Measurements from ENCODE around the gene AFAP1L1.

AFAP1L1 gene

DNA sequence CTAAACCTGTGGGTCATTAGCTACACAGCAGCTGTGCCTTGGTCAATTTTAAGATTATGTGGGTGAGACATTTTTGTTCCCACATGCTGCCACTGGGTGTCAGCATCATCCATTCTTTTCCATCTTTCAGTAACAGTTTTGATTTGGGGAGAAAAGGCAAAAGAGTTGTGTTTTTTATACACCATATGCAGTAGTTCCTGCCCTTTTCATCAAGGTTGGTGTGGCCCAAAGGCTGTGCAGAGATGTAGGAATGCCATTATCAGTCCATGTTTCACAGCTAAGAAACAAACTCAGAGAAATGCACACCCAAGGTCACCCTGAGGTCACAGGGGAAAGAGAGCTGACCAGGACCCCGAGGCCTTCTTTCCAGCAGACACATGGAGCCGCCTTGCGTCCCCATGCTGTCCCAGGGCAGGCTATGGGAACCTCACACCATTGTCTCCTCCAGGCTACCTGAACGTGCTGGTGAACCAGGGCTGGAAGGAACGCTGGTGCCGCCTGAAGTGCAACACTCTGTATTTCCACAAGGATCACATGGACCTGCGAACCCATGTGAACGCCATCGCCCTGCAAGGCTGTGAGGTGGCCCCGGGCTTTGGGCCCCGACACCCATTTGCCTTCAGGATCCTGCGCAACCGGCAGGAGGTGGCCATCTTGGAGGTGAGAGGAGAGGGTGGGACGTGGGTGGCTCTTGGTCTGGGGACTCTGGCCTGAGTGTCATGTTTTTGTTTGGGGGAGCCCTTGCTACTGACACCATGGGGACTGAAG is 45.8 kb downstream of the AFAP1L1 start:
- DNase-seq = peak in 1 of 2 experiments; percentile 10

- no peak for DNase-seq
Observed at GRCh38 chr5:149319174-149319573, 47.5 kb downstream of the AFAP1L1 start.

GRCh38 chr5:149320791-149321330 is 49.2 kb downstream of the AFAP1L1 start:
- DNase-seq = peak; percentile 47 to 69

DNA sequence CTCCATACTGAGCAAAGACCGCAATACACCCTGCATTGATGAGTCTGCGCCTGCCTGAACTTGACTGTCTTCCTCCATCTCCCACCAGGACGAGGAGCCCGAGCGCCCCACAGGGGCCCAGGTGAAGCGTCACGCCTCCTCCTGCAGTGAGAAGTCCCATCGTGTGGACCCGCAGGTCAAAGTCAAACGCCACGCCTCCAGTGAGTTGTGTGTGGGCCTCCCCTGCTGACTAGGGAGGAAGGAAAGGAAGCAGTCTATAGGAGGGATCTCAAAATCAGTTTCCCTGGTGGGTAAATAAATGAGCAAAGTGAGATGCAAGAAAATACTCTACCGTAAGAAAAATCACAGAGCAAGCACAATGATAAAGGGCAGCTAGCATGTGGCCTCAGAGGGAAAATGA is 50.9 kb downstream of the AFAP1L1 start:
- no peak for DNase-seq

GRCh38 chr5:149323210-149323609 is 51.6 kb downstream of the AFAP1L1 start:
- DNase-seq = no peak

DNA sequence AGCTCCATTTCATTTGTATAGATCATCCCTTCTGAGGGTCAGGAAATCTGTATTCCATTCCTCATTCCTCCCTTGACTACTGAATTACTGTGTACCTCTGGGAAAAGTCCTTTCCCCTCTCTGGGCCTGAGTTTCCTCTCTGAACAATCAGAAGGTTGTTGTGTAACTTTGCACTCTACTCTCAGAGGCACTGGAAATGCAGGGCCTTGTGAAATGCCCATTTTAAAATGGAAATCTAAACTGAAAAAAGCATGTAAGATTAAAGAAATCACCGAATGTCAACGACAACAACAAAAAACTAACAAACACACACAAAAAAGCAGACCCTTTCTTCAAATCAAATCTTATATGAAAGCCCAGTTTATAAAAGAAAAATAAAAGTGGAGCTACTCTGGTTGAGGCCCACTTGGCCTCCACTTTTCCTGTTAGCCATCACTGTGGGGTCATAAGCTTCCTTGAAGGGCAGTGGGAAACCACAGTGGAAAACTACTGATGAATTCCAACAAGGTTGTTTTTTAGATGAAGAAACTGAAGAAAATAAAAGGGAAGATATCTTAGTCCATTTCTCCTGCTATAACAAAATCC is 52.1 kb downstream of the AFAP1L1 start:
- DNase-seq = no peak

GRCh38 chr5:149324641-149325040 is 53.0 kb downstream of the AFAP1L1 start:
- DNase-seq = no peak

DNA sequence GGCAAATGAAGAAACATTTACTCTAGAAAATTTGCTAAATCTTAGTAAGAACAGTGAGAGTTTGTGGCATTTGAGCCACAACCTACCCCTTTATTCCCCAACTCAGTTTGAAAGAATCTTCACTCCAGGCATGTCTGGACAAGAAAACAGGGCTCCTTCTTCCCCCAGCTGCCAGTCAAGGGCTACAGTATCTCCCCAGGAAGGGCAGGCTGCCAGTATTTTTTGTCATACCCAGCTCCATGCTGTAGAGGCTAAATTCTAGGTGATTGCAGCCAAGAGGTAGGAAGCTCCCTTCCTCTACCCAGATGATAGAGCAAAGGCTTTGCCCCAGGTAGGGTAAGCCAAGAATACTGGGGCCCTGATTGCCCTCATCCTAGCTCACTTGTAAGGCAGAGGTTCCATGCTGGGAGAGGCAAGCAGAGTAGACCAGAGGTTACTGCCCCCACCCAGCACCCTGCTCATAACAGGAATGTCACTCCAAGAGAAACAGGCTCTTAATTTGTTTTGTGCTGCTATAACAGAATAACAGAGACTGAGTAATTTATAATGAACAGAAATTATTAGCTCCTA is 53.6 kb downstream of the AFAP1L1 start:
- DNase-seq = no peak

DNA sequence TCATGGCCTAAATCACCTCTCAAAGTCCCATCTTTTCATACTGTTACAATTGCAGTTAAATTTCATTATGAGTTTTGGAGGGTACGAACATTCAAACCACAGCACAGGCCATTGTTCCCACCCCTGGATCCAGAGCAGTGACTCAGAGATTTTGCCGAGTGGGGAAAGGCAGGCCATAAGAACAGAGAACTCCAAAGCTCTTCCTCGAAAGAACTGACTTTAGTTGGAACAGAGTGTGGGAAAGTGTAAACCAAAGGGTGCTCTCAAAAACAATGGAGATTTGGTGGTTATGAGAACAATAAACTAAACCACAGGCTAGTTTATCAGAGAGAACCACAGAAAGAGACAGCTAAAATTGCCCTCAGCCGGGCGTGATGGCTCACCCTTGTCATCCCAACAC is 54.2 kb downstream of the AFAP1L1 start:
- no peak for DNase-seq

DNA sequence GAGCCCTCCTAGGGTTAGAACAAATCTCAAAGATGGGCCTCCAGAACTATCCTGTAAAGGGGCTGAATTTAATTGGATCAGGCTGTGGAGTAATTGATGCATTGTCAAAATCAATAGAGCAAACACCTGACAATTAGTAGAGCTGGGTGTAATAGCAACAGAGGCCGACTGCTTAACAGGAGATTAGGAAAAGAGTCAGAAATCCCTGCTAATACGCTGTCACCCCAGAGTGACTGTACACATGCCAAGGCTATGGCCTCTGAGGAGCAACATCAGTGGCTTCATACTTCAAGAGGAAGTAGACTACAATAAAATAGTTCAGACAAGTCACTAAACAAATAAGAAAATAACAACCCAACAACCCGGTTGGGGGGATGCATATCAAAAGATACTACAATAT is 55.0 kb downstream of the AFAP1L1 start:
- DNase-seq = no peak

DNA sequence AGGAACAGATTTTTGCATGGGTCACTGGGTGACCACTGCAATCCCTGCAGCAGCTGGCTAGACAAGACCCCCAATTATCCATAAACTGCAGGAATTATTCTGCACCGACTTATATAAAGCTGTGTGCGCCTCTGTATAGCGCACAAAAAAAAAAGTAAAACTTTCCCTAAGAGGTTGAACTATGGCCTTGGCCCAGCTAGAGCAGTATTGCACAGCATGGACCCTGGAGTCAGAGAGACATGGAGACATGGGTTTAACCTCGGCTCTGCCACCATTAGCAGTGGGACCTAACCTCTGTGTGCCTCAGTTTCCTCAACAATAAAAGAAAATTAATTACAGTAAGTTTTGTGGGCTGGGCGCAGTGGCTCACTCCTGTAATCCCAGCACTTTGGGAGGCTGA is 56.5 kb downstream of the AFAP1L1 start:
- DNase-seq = no peak

- DNase-seq = no peak
Observed at GRCh38 chr5:149333711-149334443, 62.2 kb downstream of the AFAP1L1 start.

- peak; percentile 42 to 45 for DNase-seq
Observed at GRCh38 chr5:149337736-149338135, 66.1 kb downstream of the AFAP1L1 start.

DNA sequence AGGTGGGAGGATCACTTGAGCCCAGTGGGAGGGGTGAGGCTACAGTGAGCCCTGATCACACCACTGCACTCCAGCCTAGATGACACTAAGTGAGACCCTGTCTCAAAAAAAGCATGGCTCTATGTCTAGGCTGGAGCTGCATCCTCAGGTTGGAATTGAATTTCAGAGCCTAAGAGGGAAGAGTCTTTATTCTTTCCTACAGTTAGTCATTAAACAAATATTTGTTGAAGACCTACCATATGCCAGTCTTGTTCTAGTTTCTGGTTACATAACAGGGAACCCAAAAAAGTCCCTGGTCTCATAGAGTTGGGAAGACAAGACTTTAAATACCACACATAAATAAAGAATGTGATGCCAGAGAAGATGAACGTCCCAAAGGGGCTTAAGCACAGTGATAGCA is 66.7 kb downstream of the AFAP1L1 start:
- DNase-seq = no peak

- no peak for DNase-seq
Observed at GRCh38 chr5:149340920-149341319, 69.3 kb downstream of the AFAP1L1 start.

GRCh38 chr5:149341876-149342275 is 70.2 kb downstream of the AFAP1L1 start:
- no peak for DNase-seq

DNA sequence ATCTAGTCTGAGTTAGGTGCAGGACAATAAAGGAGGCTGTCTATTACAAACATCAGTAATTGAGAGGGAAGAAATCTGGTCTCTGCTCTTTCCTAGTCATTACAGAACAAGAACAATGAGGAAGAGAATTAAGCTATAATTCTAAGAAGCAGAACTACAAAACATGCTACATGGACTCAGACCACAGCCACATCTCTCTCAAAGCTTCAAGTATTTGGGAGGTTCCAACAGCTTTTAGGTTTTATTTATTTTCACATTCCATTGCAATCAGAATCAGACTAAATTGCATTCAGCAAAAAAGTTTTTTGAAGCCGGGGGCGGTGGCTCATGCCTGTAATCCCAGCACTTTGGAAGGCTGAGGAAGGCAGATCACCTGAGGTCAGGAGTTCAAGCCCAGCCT is 72.5 kb downstream of the AFAP1L1 start:
- DNase-seq = no peak

DNA sequence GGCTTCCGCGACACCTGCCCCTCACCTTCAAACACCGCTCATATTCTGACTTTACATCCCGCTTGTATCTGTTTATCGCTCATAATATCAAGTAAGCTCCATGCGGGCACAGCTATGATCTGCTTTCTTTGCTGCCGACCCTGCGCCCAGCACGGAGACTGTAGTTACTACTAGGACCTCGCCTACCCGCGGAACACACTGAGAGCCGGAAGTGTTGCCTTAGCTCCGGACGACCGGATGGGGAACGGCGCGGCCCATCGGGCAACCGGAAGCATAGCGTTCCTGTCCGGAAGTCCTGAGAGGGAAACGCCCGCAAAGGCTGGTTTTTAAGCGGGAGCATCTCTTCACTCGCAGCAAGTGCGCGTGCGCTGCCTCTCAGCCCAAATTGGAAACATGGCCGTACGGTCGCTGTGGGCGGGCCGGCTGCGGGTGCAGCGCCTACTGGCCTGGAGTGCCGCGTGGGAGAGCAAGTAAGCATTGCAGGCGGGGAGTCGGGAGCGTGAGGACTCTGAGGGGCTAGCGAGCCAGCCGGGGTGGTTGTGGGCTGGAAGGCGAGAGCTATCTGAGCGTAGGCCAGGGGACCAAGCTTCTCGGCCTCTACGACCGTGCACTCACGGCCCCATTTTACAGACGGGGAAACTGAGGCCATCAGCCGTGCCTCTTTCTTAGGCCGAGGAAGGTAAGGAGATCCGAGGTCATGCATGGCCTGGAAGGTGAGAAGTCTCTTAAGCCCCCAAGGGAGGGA is 73.7 kb downstream of the AFAP1L1 start, which contains the start of gene GRPEL2:
TSS of gene GRPEL2 (plus strand) at position 353 of the 745 bp plus-strand sequence. CDS start at position 394, 41 bp downstream.
- peak; percentile 69 to 92 for DNase-seq

DNA sequence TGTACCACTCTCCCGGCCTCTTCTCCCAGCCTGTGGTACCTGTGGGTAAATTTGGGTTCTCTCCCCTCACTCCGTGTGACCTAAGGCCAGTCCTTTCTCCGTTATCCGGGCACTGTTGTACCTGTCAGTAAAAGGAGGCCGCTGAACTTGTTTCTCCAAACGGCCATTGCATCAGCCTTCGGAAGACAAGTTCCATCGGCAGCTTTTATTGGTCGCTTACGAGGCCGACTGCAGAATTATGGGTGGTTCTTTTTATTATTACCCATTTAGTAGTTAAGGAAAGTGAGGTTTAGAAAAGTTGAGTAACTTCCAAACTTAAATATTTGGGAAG is 74.2 kb downstream of the AFAP1L1 start:
- no peak for DNase-seq

GRCh38 chr5:149348518-149348917 is 76.9 kb downstream of the AFAP1L1 start:
- no peak for DNase-seq

DNA sequence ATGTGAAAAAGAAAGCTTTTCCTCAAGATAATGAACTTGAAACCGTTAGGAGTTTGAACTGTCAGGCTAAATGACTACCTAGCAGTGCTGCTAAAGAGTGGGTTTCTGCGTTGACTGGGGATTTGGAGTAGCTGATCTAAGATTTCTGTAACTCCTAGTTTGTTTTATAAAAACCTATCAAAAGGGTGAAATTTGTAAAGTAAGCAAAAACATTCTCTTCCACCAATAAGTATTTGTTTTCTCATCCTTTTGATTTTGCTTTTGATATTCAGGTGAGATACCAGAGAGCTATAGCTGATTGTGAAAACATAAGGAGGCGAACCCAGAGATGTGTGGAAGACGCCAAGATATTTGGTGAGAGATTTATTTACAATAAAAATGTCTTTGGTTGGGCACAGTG is 77.7 kb downstream of the AFAP1L1 start:
- no peak for DNase-seq

GRCh38 chr5:149352169-149352568 is 80.5 kb downstream of the AFAP1L1 start:
- no peak for DNase-seq

GRCh38 chr5:149353911-149354310 is 82.3 kb downstream of the AFAP1L1 start:
- no peak for DNase-seq
